HuH-7 (cell line): ENCODE data around the gene HEG1.
A peak's percentile ranks its signal among the peaks of the same experiment; 100 is the strongest.

Experiments
- DNase-seq: peaks from one replicate; pipeline ENCODE4 v3.0.0; 2011; ENCODE audit warnings: low spot score

The HEG1 gene

GRCh38 chr3:125050488-125051090, 5.2 kb downstream of the HEG1 start:
- no peak for DNase-seq

- no peak for DNase-seq
These were observed 7.5 kb downstream of the HEG1 start for GRCh38 chr3:125048282-125048681.

GRCh38 chr3:125045965-125046364, 9.8 kb downstream of the HEG1 start:
- no peak for DNase-seq

GRCh38 chr3:125045194-125045593, 10.6 kb downstream of the HEG1 start:
- no peak for DNase-seq

GRCh38 chr3:125043599-125044151, 12.1 kb downstream of the HEG1 start:
- DNase-seq: no peak

- no peak for DNase-seq
These were observed 12.9 kb downstream of the HEG1 start for GRCh38 chr3:125042725-125043406.

- DNase-seq: no peak
These were observed 16.4 kb downstream of the HEG1 start for GRCh38 chr3:125039131-125040100.

DNA sequence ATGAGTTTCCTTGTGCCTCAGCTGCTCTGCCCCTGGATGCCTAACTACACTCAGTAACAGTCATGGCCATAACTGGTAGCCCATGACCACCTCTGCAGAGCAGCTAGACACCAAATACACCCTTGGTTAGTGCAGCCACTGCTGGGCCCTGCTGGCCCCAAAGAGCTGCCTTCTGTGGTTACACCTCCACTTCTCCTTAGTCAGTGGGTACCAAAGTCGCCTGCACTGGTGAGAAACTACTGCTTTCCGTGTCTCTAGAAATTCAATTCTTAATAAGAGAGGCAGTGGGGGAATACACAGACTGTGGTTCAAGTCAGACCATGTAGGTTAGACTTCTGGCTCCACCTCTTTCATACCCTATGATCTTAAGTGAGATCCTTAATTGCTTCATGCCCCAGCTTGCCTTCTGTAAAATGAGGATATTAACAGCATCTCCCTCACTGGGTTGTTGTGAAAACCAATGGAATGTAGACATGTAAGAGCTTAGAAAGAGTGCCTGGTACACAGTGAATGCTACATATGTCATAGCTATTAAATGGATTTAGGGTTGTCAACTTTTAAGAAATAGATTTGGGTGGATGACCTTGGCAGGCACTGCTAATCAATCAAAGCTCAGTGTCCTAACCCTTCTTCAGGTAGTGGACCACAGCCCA, 18.2 kb downstream of the HEG1 start:
- no peak for DNase-seq

DNA sequence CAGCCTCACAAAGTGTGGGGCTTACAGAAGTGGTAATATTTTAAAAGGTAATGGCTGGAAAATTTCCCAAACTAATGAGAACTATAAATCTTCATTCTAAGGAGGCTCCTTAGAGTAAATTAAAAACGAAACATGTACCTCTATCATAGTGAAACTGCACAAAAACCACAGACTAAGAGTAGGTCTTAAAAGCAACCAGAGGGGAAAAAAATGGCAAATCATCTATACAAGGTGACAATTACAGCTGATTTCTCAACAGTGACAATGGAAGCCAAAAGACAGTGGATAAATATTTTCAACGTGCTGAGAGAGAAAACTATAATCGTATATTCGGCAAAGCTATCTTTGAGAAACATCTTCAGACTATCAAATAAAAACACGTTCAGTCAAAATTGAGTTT, 20.6 kb downstream of the HEG1 start:
- no peak for DNase-seq

DNA sequence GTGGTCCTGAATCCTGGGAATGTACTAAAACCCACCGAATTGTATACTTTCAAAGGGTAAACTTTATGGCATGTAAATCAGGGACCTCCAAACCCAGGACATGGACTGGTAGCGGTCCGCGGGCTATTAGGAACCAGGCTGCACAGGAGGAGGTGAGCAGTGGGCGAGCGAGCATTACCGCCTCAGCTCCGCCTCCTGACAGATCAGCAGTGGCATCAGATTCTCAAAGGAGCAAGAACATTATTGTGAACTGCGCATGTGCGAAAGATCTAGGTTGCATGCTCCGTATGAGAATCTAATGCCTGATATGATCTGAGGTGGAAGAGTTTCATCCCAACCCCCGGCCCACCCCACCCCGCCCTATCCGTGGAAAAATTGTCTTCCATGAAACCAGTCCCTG, 22.2 kb downstream of the HEG1 start:
- no peak for DNase-seq

GRCh38 chr3:125033135-125033534, 22.7 kb downstream of the HEG1 start:
- DNase-seq: no peak

- no peak for DNase-seq
These were observed 23.1 kb downstream of the HEG1 start for GRCh38 chr3:125032683-125033082.

- peak; percentile 60 for DNase-seq
These were observed 23.6 kb downstream of the HEG1 start for GRCh38 chr3:125032100-125032643.

- no peak for DNase-seq
These were observed 24.3 kb downstream of the HEG1 start for GRCh38 chr3:125031544-125031943.

- no peak for DNase-seq
These were observed 27.1 kb downstream of the HEG1 start for GRCh38 chr3:125028657-125029056.

GRCh38 chr3:125025642-125026041, 30.2 kb downstream of the HEG1 start:
- DNase-seq: no peak

DNA sequence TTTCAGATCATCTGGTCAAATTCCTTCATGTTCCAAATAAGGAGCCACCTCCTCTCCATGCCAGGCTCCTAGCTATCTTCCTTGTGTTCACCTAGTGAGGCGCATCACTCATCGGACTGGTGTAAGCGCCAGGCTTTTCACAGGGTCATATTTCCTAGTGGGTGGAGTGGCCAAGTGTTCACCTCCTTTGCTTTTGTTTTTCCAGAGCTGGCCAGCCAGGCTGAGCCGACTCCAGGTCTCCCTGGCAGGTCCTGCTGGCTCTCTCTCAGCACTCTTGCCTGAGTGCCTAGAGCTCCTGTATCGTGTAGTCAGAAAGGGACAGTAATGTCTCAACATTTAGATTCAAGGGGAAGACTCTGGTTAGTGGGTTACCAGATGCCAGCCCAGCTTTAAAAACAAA, 31.0 kb downstream of the HEG1 start:
- DNase-seq: no peak

GRCh38 chr3:125023833-125024555, 31.8 kb downstream of the HEG1 start:
- no peak for DNase-seq

- no peak for DNase-seq
These were observed 33.6 kb downstream of the HEG1 start for GRCh38 chr3:125022206-125022605.

DNA sequence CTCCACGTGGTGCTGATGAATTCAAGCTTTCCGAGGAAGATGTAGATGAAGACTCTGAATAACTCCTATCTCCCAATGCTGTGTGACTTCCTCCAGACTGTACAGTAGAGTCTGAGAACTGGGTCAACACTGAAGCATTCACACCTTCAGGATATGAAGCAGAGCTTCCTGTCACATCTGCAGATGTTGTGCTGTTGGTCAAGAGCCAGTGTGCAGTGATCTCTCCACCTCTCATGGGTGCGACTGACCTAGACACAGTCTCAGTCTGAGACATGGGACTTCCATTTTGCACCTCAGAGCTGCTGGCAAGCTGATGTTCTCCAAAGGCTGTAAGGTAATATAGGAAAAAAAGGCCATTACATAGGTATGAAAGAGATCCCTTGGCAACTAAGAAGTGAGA, 36.5 kb downstream of the HEG1 start:
- no peak for DNase-seq

- DNase-seq: no peak
These were observed 38.4 kb downstream of the HEG1 start for GRCh38 chr3:125017406-125017805.
